IPS DF 6.9 (cell line): ENCODE data around the gene TRAF3IP1.

Experiments
- DNase-seq: peaks from one replicate; pipeline ENCODE4 v3.0.0-alpha.2; 2013; ENCODE audit warnings: low read depth, low spot score
- H3K27ac ChIP-seq: one replicate; pipeline ENCODE4 v1.5.1; 2013; ENCODE audit warnings: low read length, control low read depth
- H3K27me3 ChIP-seq: 2 replicates; pipeline ENCODE4 v1.6.1; 2013; ENCODE audit warnings: mild to moderate bottlenecking, low read length; ENCODE audit not compliant: control insufficient read depth, insufficient read depth
- H3K36me3 ChIP-seq: 2 replicates; pipeline ENCODE4 v1.6.1; 2013; ENCODE audit warnings: low read length; ENCODE audit not compliant: control insufficient read depth, insufficient read depth
- H3K4me1 ChIP-seq: 2 replicates; pipeline ENCODE4 v1.6.1; 2013; ENCODE audit warnings: low read length; ENCODE audit not compliant: control insufficient read depth, insufficient read depth
- H3K4me3 ChIP-seq: 2 replicates; pipeline ENCODE4 v1.5.1; 2013; ENCODE audit warnings: mild to moderate bottlenecking, low read length
- H3K9me3 ChIP-seq: 2 replicates; pipeline ENCODE4 v1.6.1; 2013; ENCODE audit warnings: low read length, inconsistent platforms; ENCODE audit not compliant: control insufficient read depth, insufficient read depth
- WGBS: extraction: QIAGEN DNeasy Blood & Tissue Kit; methylation state at CpG from one replicate; pipeline ENCODE4 v1.1.7; 2013; ENCODE audit warnings: mixed read lengths, missing lambda C conversion rate; ENCODE audit not compliant: insufficient read length, insufficient coverage; 5-methylcytosine and 5-hydroxymethylcytosine counted together

Gene TRAF3IP1

GRCh38 chr2:238380336-238380735, 60.0 kb downstream of the TRAF3IP1 start:
- no peak for DNase-seq
- H3K9me3 ChIP-seq: no peaks in the 10 kb centered on the region
- no peak overlapping the region for H3K27ac ChIP-seq
- H3K4me1 ChIP-seq: no peaks in the 10 kb centered on the region
- H3K27me3 ChIP-seq: no peaks in the 10 kb centered on the region
- H3K36me3 ChIP-seq: no peaks in the 10 kb centered on the region
- WGBS: no CpG with 5 or more reads among the region's 7 CpGs
- no peak overlapping the region for H3K4me3 ChIP-seq

GRCh38 chr2:238380785-238381184, 60.5 kb downstream of the TRAF3IP1 start:
- no peaks in the 10 kb centered on the region for H3K9me3 ChIP-seq
- no peak for DNase-seq
- H3K36me3 ChIP-seq: no peaks in the 10 kb centered on the region
- no peaks in the 10 kb centered on the region for H3K4me1 ChIP-seq
- no peaks in the 10 kb centered on the region for H3K27me3 ChIP-seq
- WGBS: no CpG with 5 or more reads among the region's 1 CpG
- H3K27ac ChIP-seq: no peak overlapping the region
- H3K4me3 ChIP-seq: no peak overlapping the region

- H3K27ac ChIP-seq: no peak overlapping the region
Observed at GRCh38 chr2:238381341-238382115, 61.2 kb downstream of the TRAF3IP1 start.

GRCh38 chr2:238382381-238382781, 62.1 kb downstream of the TRAF3IP1 start:
- WGBS: no CpG with 5 or more reads among the region's 5 CpGs
- Histone ChIP-seq H3K36me3 (no peaks in the 10 kb centered on the region), H3K9me3 (no peaks in the 10 kb centered on the region), H3K4me1 (no peaks in the 10 kb centered on the region), H3K27ac (no peak overlapping the region), H3K4me3 (no peak overlapping the region), H3K27me3 (no peaks in the 10 kb centered on the region)
- DNase-seq: no peak

More at GRCh38 chr2:238381341-238382115, 61.2 kb downstream of the TRAF3IP1 start:
- Histone ChIP-seq H3K4me3 (no peak overlapping the region), H3K4me1 (no peaks in the 10 kb centered on the region), H3K27me3 (no peaks in the 10 kb centered on the region), H3K9me3 (no peaks in the 10 kb centered on the region), H3K36me3 (no peaks in the 10 kb centered on the region)
- no CpG with 5 or more reads among the region's 16 CpGs for WGBS
- no peak for DNase-seq

GRCh38 chr2:238383135-238383534, 62.8 kb downstream of the TRAF3IP1 start:
- no CpG with 5 or more reads among the region's 5 CpGs for WGBS
- H3K4me1 ChIP-seq: no peaks in the 10 kb centered on the region
- no peaks in the 10 kb centered on the region for H3K36me3 ChIP-seq
- no peak for DNase-seq
- H3K27me3 ChIP-seq: no peaks in the 10 kb centered on the region
- H3K27ac ChIP-seq: no peak overlapping the region
- H3K9me3 ChIP-seq: no peaks in the 10 kb centered on the region
- no peak overlapping the region for H3K4me3 ChIP-seq

- no peaks in the 10 kb centered on the region for H3K9me3 ChIP-seq
- H3K36me3 ChIP-seq: no peaks in the 10 kb centered on the region
- no peak overlapping the region for H3K4me3 ChIP-seq
- WGBS: no CpG with 5 or more reads among the region's 7 CpGs
- no peaks in the 10 kb centered on the region for H3K27me3 ChIP-seq
- no peak overlapping the region for H3K27ac ChIP-seq
- no peak for DNase-seq
- H3K4me1 ChIP-seq: no peaks in the 10 kb centered on the region
Observed at GRCh38 chr2:238383743-238384380, 63.5 kb downstream of the TRAF3IP1 start.

- no peaks in the 10 kb centered on the region for H3K27me3 ChIP-seq
- no peak overlapping the region for H3K27ac ChIP-seq
- no peak for DNase-seq
- WGBS: no CpG with 5 or more reads among the region's 4 CpGs
- no peaks in the 10 kb centered on the region for H3K4me1 ChIP-seq
- H3K36me3 ChIP-seq: no peaks in the 10 kb centered on the region
- no peaks in the 10 kb centered on the region for H3K9me3 ChIP-seq
- H3K4me3 ChIP-seq: no peak overlapping the region
Observed at GRCh38 chr2:238387332-238387731, 67.0 kb downstream of the TRAF3IP1 start.

GRCh38 chr2:238388794-238389193, 68.5 kb downstream of the TRAF3IP1 start:
- H3K4me1 ChIP-seq: no peaks in the 10 kb centered on the region
- no peak for DNase-seq
- WGBS: no CpG with 5 or more reads among the region's 8 CpGs

GRCh38 chr2:238389988-238390589, 69.8 kb downstream of the TRAF3IP1 start:
- no peaks in the 10 kb centered on the region for H3K4me1 ChIP-seq
- no peak overlapping the region for H3K4me3 ChIP-seq
- 100% methylated on average over 1 of the region's 10 CpGs for WGBS
- H3K36me3 ChIP-seq: no peaks in the 10 kb centered on the region
- DNase-seq: no peak
- H3K9me3 ChIP-seq: no peaks in the 10 kb centered on the region
- no peaks in the 10 kb centered on the region for H3K27me3 ChIP-seq
- no peak overlapping the region for H3K27ac ChIP-seq

More at GRCh38 chr2:238388794-238389193, 68.5 kb downstream of the TRAF3IP1 start:
- H3K27me3 ChIP-seq: no peaks in the 10 kb centered on the region
- no peaks in the 10 kb centered on the region for H3K9me3 ChIP-seq
- no peaks in the 10 kb centered on the region for H3K36me3 ChIP-seq
- no peak overlapping the region for H3K27ac ChIP-seq
- H3K4me3 ChIP-seq: no peak overlapping the region

GRCh38 chr2:238391042-238391689, 70.8 kb downstream of the TRAF3IP1 start:
- no peaks in the 10 kb centered on the region for H3K4me1 ChIP-seq
- no CpG with 5 or more reads among the region's 6 CpGs for WGBS
- no peak overlapping the region for H3K27ac ChIP-seq
- no peaks in the 10 kb centered on the region for H3K27me3 ChIP-seq
- H3K4me3 ChIP-seq: no peak overlapping the region
- no peak for DNase-seq
- H3K36me3 ChIP-seq: no peaks in the 10 kb centered on the region
- no peaks in the 10 kb centered on the region for H3K9me3 ChIP-seq
